Chondrocyte (in vitro differentiated cells): Measurements from ENCODE around the gene MTUS2. TPM values are rescaled to one million over a fixed set of nuclear protein-coding genes. Genes with fewer than 3 reads are reported as not detected.

Experiments
- DNase-seq: peaks from one replicate; pipeline ENCODE4 v3.0.0; 2021; ENCODE audit warnings: mixed read lengths, low spot score
- H3K27ac Mint-ChIP-seq: one replicate; pipeline ENCODE4 v1.8.0; 2021; ENCODE audit warnings: mild to moderate bottlenecking, moderate library complexity, mixed read lengths; ENCODE audit not compliant: unreplicated experiment
- H3K27me3 Mint-ChIP-seq: 2 replicates; pipeline ENCODE4 v1.8.0; 2021; ENCODE audit warnings: low read depth, mixed read lengths
- H3K36me3 Mint-ChIP-seq: 2 replicates; pipeline ENCODE4 v1.8.0; 2021; ENCODE audit warnings: low read depth, mixed read lengths
- H3K4me1 Mint-ChIP-seq: 2 replicates; pipeline ENCODE4 v1.8.0; 2021; ENCODE audit warnings: low read depth, mild to moderate bottlenecking, mixed read lengths
- H3K4me3 Mint-ChIP-seq: one replicate; pipeline ENCODE4 v1.8.0; 2021; ENCODE audit warnings: mild to moderate bottlenecking, moderate library complexity, mixed read lengths; ENCODE audit not compliant: unreplicated experiment
- H3K9me3 Mint-ChIP-seq: 2 replicates; pipeline ENCODE4 v1.8.0; 2021; ENCODE audit warnings: low read depth, mixed read lengths
- CTCF ChIP-seq: fragments of 200-600 bp; sonication (generic); IDR thresholded peaks from 2 replicates; pipeline ENCODE4 v1.5.0; 2021; ENCODE audit warnings: antibody characterized with exemption, mild to moderate bottlenecking, moderate library complexity
- total RNA-seq: library from RNA; stranded (reverse); gene quantifications from 3 replicates; pipeline ENCODE4 v1.2.1, GENCODE V29; 2021

MTUS2 gene
- total RNA-seq, 1 donor from 2014 or later: 1.2 TPM

- peaks cover 2% of the 10 kb centered on the region for H3K27me3 Mint-ChIP-seq
Observed at GRCh38 chr13:29067306-29067945, 247.3 kb downstream of the MTUS2 start.

GRCh38 chr13:29073755-29074154, 253.6 kb downstream of the MTUS2 start:
- Mint-ChIP-seq H3K9me3 (peaks cover 1% of the 10 kb centered on the region), H3K4me1 (no peaks in the 10 kb centered on the region), H3K4me3 (no peak overlapping the region), H3K36me3 (no peaks in the 10 kb centered on the region), H3K27me3 (peaks cover 10% of the 10 kb centered on the region), H3K27ac (no peak overlapping the region)
- no peak for DNase-seq
- TF ChIP-seq CTCF: no peak

More at GRCh38 chr13:29067306-29067945, 247.3 kb downstream of the MTUS2 start:
- DNase-seq: no peak
- Mint-ChIP-seq H3K4me3 (no peak overlapping the region), H3K9me3 (no peaks in the 10 kb centered on the region), H3K36me3 (no peaks in the 10 kb centered on the region), H3K27ac (no peak overlapping the region), H3K4me1 (no peaks in the 10 kb centered on the region)
- TF ChIP-seq CTCF: no peak

GRCh38 chr13:29077051-29077813, 257.1 kb downstream of the MTUS2 start:
- Mint-ChIP-seq H3K9me3 (peaks cover 13% of the 10 kb centered on the region), H3K27ac (no peak overlapping the region), H3K4me3 (no peak overlapping the region), H3K4me1 (no peaks in the 10 kb centered on the region), H3K36me3 (no peaks in the 10 kb centered on the region), H3K27me3 (peaks cover 8% of the 10 kb centered on the region)
- no peak for DNase-seq
- no peak for TF ChIP-seq CTCF

GRCh38 chr13:29081036-29081435, 260.9 kb downstream of the MTUS2 start:
- no peaks in the 10 kb centered on the region for H3K27me3 Mint-ChIP-seq
- H3K4me1 Mint-ChIP-seq: no peaks in the 10 kb centered on the region
- DNase-seq: no peak
- H3K9me3 Mint-ChIP-seq: peaks cover 19% of the 10 kb centered on the region
- no peaks in the 10 kb centered on the region for H3K36me3 Mint-ChIP-seq
- no peak overlapping the region for H3K27ac Mint-ChIP-seq
- H3K4me3 Mint-ChIP-seq: no peak overlapping the region
- TF ChIP-seq CTCF: no peak

- no peaks in the 10 kb centered on the region for H3K36me3 Mint-ChIP-seq
Observed at GRCh38 chr13:29081697-29082440, 261.7 kb downstream of the MTUS2 start.

More at GRCh38 chr13:29081697-29082440, 261.7 kb downstream of the MTUS2 start:
- no peaks in the 10 kb centered on the region for H3K4me1 Mint-ChIP-seq
- H3K27ac Mint-ChIP-seq: no peak overlapping the region
- H3K4me3 Mint-ChIP-seq: no peak overlapping the region
- peaks cover 21% of the 10 kb centered on the region for H3K9me3 Mint-ChIP-seq
- TF ChIP-seq CTCF: no peak
- no peaks in the 10 kb centered on the region for H3K27me3 Mint-ChIP-seq
- DNase-seq: no peak
